ENCODE data around the gene SPTB.

SPTB gene

DNA sequence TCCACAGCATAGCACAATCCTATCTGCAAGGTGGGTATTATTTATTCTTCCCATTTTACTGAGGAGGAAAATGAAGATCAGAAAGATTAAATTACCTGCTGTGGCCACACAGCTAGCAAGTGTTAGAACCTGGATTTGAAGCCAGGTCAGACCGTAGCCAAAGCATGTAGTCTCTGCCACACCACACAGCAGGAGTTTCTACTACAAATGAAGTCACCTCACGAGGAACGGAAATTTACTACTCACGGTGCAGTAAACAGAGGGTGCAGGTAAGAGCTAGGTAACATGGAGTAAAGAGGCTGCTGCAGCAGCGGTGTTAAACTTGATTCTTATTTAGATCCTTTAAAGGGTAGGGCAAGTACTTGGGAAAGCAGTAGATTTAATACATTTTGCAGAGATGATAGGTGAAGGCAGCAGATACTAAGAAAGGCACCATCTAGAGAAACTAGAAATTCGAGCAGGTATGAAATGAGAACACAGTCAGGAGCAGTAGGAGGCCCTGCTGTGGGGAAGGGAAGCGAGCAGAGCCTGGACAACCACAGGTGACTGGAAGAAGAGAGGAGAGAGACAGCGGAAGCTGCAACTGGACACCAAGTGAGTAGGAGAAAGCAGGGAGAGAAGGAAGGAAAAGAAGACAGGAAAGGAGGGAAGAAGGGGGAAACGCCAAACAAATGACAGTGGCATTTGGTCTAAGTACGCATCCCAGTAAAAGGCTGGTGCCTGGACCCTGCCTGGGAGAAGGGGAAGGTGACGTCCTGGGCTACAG is 21.5 kb downstream of the SPTB start:
- intact Hi-C loops (cut with DNase I), result no loop called here
- peak in 2 of 42 donors; percentile 15 to 30 for DNase-seq

- no peak for DNase-seq
- intact Hi-C loops (cut with DNase I), result no loop called here
Measured at GRCh38 chr14:64856529-64857445, 22.9 kb downstream of the SPTB start.

- peak in 2 of 42 donors; percentile 15 to 40 for DNase-seq
- intact Hi-C loops (cut with DNase I), result no loop called here
Measured at GRCh38 chr14:64855721-64856528, 23.8 kb downstream of the SPTB start.

- intact Hi-C loops (cut with DNase I), result no loop called here
- no peak for DNase-seq
Measured at GRCh38 chr14:64850369-64851137, 29.2 kb downstream of the SPTB start.

GRCh38 chr14:64849940-64850339 is 29.8 kb downstream of the SPTB start:
- intact Hi-C loops (cut with DNase I), result no loop called here
- no peak for DNase-seq

- intact Hi-C loops (cut with DNase I), result no loop called here
- no peak for DNase-seq
Measured at GRCh38 chr14:64848239-64848638, 31.5 kb downstream of the SPTB start.

GRCh38 chr14:64846319-64846718 is 33.4 kb downstream of the SPTB start:
- DNase-seq, result no peak
- intact Hi-C loops (cut with DNase I), result no loop called here

GRCh38 chr14:64845878-64846277 is 33.8 kb downstream of the SPTB start:
- no peak for DNase-seq
- intact Hi-C loops (cut with DNase I), result no loop called here

DNA sequence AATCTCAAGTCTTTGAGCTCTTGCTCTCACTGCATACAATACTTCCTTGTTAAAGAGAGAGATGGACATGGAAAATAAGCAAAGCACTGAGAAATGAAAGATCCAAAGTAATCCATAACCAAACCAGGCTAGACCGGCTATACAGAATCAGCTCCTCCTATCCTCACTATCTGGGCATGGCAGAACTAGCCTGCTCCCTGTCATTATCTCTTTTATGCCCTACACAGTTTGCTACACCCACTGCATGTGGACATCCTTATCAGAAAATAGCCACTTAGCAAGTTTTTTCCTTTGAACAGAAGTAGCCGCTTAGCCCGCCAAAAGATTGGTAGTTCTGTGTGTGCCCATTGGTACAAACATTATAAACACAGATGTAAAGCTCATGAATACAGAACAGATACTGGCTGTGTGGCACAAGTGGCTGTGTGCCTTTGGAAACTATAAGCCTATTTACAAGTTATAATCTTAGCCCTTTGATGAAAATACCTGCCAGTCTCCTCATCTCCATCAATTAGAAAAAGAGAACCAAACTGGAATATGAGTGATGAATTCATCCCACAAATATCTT is 34.7 kb downstream of the SPTB start:
- no peak for DNase-seq
- intact Hi-C loops (cut with DNase I), result no loop called here

- intact Hi-C loops (cut with DNase I), result no loop called here
- no peak for DNase-seq
Measured at GRCh38 chr14:64844272-64844671, 35.4 kb downstream of the SPTB start.

GRCh38 chr14:64843548-64843947 is 36.2 kb downstream of the SPTB start:
- intact Hi-C loops (cut with DNase I), result no loop called here

DNA sequence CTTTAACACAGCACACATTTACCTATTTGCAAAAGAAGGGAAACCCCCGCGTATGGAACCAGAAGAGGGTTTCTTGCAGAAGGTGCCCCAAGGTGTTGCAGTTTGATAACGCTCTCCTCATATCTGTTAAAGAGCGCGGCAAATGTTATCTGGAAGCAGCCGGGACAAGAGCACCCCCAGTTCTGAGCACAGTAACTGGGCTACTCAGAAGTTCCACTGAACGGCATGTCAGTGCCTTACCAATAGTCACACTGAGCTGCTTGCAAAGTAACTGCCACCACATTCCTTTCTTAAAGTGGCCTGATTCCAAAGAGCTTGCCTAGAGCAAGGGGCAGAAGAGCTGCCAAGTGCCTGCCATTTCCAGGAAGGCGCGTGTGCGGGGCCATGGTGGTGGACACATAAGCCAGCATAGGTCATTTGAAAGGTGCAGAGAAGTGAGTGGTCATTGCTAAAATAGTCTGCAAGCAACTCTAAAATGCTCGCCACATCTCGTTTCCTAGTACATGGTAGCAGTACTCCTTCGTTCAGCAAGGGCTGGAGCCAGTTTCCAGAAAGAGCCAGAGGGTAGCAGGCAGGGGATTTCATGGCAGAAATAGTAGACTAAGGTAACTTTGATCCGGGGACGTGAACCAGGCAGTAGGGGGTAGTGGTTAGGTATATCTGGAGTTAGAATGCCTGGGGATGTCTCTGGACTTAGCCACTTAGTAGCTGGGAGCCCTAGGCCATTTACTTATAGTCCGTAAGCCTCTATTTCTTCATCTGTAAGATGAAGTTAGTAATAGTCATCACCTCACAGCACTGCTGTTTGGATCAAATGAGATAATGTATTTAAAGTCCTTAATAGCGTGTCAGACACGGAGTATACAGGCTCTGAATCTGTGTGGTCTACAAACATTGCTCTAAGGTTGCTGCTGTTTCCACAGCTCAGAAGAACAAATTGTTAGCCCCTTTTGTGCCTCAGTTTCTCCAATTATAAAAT is 37.6 kb downstream of the SPTB start:
- intact Hi-C loops (cut with DNase I), result no loop called here
- no peak for DNase-seq

More at GRCh38 chr14:64843548-64843947, 36.2 kb downstream of the SPTB start:
- DNase-seq, result no peak

DNA sequence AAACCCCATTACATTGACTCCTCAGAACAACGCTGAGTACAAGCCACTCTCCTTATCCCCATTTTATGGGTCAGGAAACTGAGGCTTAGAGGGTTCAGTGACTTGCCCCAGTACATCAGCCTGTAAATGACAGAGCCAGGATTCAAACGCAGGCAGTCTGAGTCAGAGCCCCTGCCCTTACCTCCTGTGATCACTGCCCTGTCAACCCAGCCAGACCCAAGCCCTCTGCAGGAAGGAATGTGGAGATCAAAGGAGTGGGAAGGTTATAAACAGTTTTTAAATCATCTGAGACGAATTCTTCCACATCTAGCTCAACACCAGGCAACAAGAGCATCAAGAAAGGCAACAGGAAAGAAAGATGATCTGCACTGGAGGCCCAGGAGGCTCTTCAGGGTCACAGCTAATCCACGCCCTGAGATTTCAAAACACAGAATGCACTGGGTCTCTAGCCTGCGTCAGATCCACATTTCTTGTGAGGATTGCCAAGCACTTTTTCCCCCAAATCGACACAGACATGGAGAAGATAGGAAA is 38.5 kb downstream of the SPTB start:
- intact Hi-C loops (cut with DNase I), result no loop called here
- DNase-seq, result no peak

DNA sequence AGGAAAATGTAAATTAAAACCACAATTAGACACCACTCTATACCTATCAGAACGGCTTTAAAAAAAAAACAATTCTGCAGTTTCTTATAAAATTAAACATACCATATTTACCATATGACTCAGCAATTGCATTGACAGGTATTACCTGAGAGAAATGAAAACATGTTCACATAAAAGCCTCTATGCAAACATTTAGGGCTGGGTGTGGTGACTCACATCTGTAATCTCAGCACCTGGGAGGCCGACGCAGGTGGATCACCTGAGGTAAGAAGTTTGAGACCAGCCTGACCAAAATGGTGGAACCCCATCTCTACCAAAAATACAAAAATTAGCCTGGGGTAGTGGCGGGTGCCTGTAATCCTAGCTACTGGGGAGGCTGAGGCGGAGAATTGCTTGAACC is 41.1 kb downstream of the SPTB start:
- no peak for DNase-seq
- intact Hi-C loops (cut with DNase I), result no loop called here

- intact Hi-C loops (cut with DNase I), result no loop called here
- no peak for DNase-seq
Measured at GRCh38 chr14:64835431-64835830, 44.3 kb downstream of the SPTB start.

DNA sequence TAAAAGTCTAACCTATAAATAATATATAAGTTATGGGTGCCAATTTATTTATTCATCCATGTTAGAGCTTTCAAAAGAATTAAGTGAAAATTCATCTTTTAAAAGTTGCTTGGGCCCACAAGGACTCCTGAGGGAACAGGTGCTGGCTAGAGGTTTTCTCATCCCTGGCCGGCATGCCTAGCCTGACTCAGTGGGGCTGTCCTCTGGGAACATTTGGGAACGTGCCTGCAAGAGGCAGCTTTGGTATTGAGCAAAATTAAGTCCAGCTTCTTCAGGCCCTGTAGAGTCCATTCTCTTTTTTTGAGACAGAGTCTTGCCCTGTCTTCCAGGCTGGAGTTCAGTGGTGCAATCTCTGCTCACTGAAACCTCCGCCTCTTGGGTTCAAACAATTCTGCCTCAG is 44.7 kb downstream of the SPTB start:
- intact Hi-C loops (cut with DNase I), result no loop called here
- DNase-seq, result no peak

DNA sequence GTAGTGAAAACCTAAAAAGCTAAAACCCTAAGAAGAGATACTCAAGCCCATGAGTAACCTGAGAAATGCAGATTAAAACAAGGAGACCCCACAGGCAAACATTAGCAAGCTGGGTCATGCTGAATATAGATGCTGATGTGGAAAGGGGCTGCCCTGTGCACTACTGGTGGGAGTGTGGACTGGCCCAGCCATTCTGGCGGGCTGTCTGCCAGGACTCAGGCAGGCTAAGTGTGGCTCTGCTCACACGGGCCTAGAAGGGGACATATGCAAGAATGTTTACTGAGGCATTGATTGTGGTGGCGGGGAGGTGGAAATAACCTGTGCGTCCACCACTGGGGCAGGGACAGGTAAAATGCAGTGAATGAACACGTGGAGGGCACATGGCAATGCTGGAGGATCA is 48.3 kb downstream of the SPTB start:
- no peak for DNase-seq
- intact Hi-C loops (cut with DNase I), result no loop called here
